ENCODE measurements around the gene FARP2.

FARP2 gene

GRCh38 chr2:241325257-241325656 lies 30.8 kb upstream of the FARP2 start:
- no peak for DNase-seq (ENCODE audit: low read depth in 2 of 2)

- DNase-seq (ENCODE audit: low read depth in 2 of 2) = no peak
These were observed 26.1 kb upstream of the FARP2 start for GRCh38 chr2:241329669-241330615.

GRCh38 chr2:241330616-241330981 lies 25.5 kb upstream of the FARP2 start:
- DNase-seq (ENCODE audit: low read depth in 2 of 2) = no peak

- DNase-seq (ENCODE audit: low read depth in 2 of 2) = no peak
These were observed 21.3 kb upstream of the FARP2 start for GRCh38 chr2:241334813-241335212.

- DNase-seq (ENCODE audit: low read depth in 2 of 2) = no peak
These were observed 16.1 kb upstream of the FARP2 start for GRCh38 chr2:241339839-241340630.

GRCh38 chr2:241340631-241341163 lies 15.4 kb upstream of the FARP2 start:
- DNase-seq (ENCODE audit: low read depth in 2 of 2) = no peak

- peak in 1 of 2 experiments; percentile 6 for DNase-seq (ENCODE audit: low read depth in 2 of 2)
These were observed 11.0 kb upstream of the FARP2 start for GRCh38 chr2:241344925-241345651.

GRCh38 chr2:241349941-241350340 lies 6.1 kb upstream of the FARP2 start:
- no peak for DNase-seq (ENCODE audit: low read depth in 2 of 2)

- DNase-seq (ENCODE audit: low read depth in 2 of 2) = no peak
These were observed 5.6 kb upstream of the FARP2 start for GRCh38 chr2:241350530-241350877.

GRCh38 chr2:241350878-241351639 lies 5.0 kb upstream of the FARP2 start:
- no peak for DNase-seq (ENCODE audit: low read depth in 2 of 2)

- no peak for DNase-seq (ENCODE audit: low read depth in 2 of 2)
These were observed 4.4 kb upstream of the FARP2 start for GRCh38 chr2:241351640-241352031.

- no peak for DNase-seq (ENCODE audit: low read depth in 2 of 2)
These were observed 3.9 kb upstream of the FARP2 start for GRCh38 chr2:241352227-241352626.

- peak in 1 of 2 experiments; percentile 10 for DNase-seq (ENCODE audit: low read depth in 2 of 2)
These were observed 1.1 kb upstream of the FARP2 start for GRCh38 chr2:241354668-241355658.

- no peak for DNase-seq (ENCODE audit: low read depth in 2 of 2)
These were observed 781 bp downstream of the FARP2 start for GRCh38 chr2:241356871-241357260.

- no peak for DNase-seq (ENCODE audit: low read depth in 2 of 2)
These were observed 1.4 kb downstream of the FARP2 start for GRCh38 chr2:241357531-241357930.

GRCh38 chr2:241358470-241358869 lies 2.4 kb downstream of the FARP2 start:
- DNase-seq (ENCODE audit: low read depth in 2 of 2) = no peak

- no peak for DNase-seq (ENCODE audit: low read depth in 2 of 2)
These were observed 3.5 kb downstream of the FARP2 start for GRCh38 chr2:241359481-241360045.

- no peak for DNase-seq (ENCODE audit: low read depth in 2 of 2)
These were observed 7.3 kb downstream of the FARP2 start for GRCh38 chr2:241363426-241363825.

- no peak for DNase-seq (ENCODE audit: low read depth in 2 of 2)
These were observed 8.7 kb downstream of the FARP2 start for GRCh38 chr2:241364781-241365180.

- DNase-seq (ENCODE audit: low read depth in 2 of 2) = no peak
These were observed 10.6 kb downstream of the FARP2 start for GRCh38 chr2:241366678-241367077.

Measured in fibroblast of skin of left biceps (primary cell).